Ectodermal cell (in vitro differentiated cells): Measurements from ENCODE around the gene ERC1.
A peak's percentile ranks its signal among the peaks of the same experiment; 100 is the strongest.
"Not testable (repeated sequence)": the region's sequence is repeated elsewhere in the genome, so short reads cannot be mapped to it uniquely, and the experiment has no call there.

ENCODE experiments used
- H3K27ac ChIP-seq: 2 replicates; pipeline ENCODE4 v1.7.0; 2013; ENCODE audit warnings: mild to moderate bottlenecking, low read depth, low read length; ENCODE audit not compliant: insufficient read depth, poor library complexity, severe bottlenecking
- H3K27me3 ChIP-seq: 2 replicates; pipeline ENCODE4 v1.7.0; 2013; ENCODE audit warnings: mild to moderate bottlenecking, low read length; ENCODE audit not compliant: insufficient read depth, control insufficient read depth, poor library complexity, severe bottlenecking
- H3K36me3 ChIP-seq: one replicate; pipeline ENCODE4 v1.7.0; 2013; ENCODE audit warnings: low read length; ENCODE audit not compliant: control insufficient read depth, insufficient read depth
- H3K4me1 ChIP-seq: one replicate; pipeline ENCODE4 v1.7.0; 2013; ENCODE audit warnings: low read length; ENCODE audit not compliant: control insufficient read depth, insufficient read depth
- H3K4me3 ChIP-seq: 2 replicates; pipeline ENCODE4 v1.7.0; 2013; ENCODE audit warnings: low read depth, low read length, control low read depth; ENCODE audit not compliant: insufficient read depth
- H3K9me3 ChIP-seq: 2 replicates; pipeline ENCODE4 v1.7.0; 2013; ENCODE audit warnings: mild to moderate bottlenecking, low read length, moderate library complexity; ENCODE audit not compliant: control insufficient read depth
- WGBS, 2 experiments: methylation state at CpG; one replicate each; pipeline ENCODE4 v1.1.7; 2013; ENCODE audit warnings: missing lambda C conversion rate in 2 of 2; 5-methylcytosine and 5-hydroxymethylcytosine counted together

ERC1 gene

DNA sequence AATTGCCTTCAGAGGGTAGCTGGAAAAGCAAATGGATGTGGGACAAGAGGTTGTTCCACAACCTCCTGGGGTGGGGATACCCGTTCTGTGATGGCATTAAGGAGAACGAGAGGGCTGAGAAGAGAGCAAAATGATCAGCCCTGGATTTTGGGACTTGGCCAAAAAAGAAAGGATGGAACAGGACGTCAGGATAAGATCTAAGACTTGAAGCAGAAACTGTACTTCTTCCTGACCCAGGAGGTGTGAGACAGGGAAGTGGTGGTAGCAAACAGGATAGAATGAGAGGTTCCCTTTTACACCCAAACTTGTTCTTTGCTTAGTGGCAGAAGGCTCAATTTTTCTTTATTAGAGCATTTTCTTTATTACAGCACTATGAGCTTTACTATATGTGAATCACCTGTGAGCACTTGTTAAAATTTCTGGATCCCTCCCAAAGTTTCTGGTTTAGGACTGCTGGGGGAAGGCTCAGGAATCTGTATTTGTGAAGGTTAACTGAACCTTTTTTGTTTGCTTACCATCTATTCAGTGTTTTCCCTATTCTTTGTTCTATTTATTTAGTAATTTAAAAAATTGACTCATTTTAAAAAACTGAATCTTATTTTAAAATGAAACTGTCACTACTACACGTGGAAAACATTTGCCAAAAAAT, 59.2 kb downstream of the ERC1 start:
- 75 to 85% methylated on average over 3 to 4 of the region's 4 CpGs for WGBS, 2 experiments
- Histone ChIP-seq H3K9me3 (no peaks in the 10 kb centered on the region), H3K27ac (no peak overlapping the region), H3K36me3 (no peaks in the 10 kb centered on the region), H3K4me1 (peaks cover 18% of the 10 kb centered on the region), H3K27me3 (no peaks in the 10 kb centered on the region), H3K4me3 (no peak overlapping the region)

DNA sequence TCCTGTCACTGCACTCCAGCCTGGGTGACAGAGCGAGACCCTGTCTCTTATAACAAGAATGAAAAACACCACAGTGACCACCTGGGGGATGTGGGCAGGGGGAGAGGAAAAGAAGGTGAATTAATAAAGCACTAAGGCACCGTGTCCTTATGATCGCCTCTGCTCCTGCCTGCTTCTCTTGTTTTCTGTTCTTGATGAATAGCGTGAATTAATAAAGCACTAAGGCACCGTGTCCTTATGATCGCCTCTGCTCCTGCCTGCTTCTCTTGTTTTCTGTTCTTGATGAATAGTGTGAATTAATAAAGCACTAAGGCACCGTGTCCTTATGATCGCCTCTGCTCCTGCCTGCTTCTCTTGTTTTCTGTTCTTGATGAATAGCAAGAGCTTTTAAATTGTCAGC, 60.6 kb downstream of the ERC1 start:
- H3K27me3 ChIP-seq, H3K36me3 ChIP-seq, H3K9me3 ChIP-seq, H3K27ac ChIP-seq, H3K4me3 ChIP-seq: not testable (repeated sequence)
- 88 to 91% methylated on average over 8 of the region's 8 CpGs for WGBS, 2 experiments
- H3K4me1 ChIP-seq: peaks cover 18% of the 10 kb centered on the region

DNA sequence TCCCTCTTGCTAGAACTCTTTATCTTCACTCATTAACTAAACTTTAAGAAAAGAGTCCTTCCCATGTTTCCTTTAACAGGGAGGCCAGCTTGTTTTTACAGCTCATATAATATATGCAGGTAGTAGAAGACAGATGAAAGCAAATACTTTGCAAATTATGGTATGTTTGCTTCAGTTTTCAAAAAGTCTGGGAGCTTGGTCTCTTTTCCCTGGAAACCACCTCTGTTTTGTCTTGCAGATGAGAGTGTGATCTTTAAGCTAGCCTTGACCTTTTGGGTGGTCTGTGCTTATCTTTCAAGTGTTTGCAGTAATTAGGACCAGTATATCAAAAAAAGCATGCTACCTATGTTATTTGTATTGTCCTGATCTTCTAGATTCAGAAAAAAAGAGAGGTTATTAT, 62.7 kb downstream of the ERC1 start:
- peaks cover 18% of the 10 kb centered on the region for H3K4me1 ChIP-seq

DNA sequence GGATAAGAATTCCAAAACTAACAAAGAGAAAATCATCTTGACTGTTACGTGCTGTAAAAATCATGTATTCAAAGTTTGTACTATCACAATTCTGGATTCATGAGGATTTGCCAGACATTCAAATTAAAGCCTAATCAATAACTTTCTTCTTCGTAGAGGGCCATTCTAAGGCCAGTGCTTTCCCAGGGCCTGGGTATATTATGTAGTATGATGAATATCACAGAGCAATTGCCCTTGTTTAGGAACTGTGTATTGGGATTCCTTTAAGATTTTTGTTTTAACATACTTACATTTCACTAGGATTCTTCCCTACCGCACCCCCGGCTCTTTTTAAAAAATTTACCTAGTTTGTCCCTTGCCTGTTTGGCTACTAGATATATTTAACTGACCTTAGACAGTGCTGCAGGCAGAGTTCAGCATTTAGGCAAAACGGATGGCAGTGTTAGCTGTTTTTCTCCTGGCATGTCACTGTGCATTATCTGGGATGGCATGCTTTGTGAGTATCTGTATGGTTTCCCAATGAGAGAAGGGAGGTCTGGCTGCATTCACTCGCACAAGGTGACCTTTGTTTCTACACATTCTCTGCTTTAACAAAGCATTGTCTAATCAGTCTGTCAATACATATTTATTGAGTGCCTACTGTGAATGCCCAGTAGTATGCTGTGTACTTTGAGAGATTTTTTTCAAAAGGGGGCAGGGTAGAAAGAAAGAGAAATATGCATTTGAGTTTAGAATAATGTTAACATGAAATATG, 63.3 kb downstream of the ERC1 start:
- Histone ChIP-seq H3K4me3 (no peak overlapping the region), H3K27ac (peak overlapping the region; percentile 22), H3K27me3 (no peaks in the 10 kb centered on the region), H3K9me3 (peaks cover 4% of the 10 kb centered on the region), H3K4me1 (peaks cover 18% of the 10 kb centered on the region), H3K36me3 (peaks cover 3% of the 10 kb centered on the region)
- WGBS, 2 experiments: 41 to 49% methylated on average over 4 to 6 of the region's 6 CpGs

More for the DNA sequence above, 62.7 kb downstream of the ERC1 start:
- Histone ChIP-seq H3K36me3 (no peaks in the 10 kb centered on the region), H3K27ac (no peak overlapping the region), H3K9me3 (peaks cover 1% of the 10 kb centered on the region), H3K4me3 (no peak overlapping the region), H3K27me3 (no peaks in the 10 kb centered on the region)

DNA sequence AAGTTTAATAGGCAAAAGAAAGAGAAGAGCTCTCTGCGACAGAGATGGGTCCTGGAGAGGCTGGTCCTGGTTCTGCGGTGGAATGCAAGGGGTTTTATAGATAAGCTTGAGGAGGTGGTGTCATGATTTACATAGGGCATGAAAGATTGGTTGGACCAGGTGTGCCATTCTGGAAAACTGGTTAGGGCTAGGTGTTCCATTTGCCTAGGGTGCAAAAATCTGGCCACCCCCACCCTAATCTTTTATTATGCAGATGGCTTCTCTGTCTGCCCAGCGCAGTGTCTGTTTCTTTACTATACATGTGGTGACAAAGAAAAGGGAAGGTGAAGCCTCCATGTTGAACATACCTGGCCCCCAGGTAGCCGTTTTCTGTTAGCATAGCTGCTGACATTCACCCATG, 65.4 kb downstream of the ERC1 start:
- H3K36me3 ChIP-seq: peaks cover 6% of the 10 kb centered on the region
- H3K4me3 ChIP-seq: no peak overlapping the region
- 43 to 54% methylated on average over 4 of the region's 4 CpGs for WGBS, 2 experiments
- H3K9me3 ChIP-seq: peaks cover 4% of the 10 kb centered on the region
- H3K27me3 ChIP-seq: no peaks in the 10 kb centered on the region
- peaks cover 18% of the 10 kb centered on the region for H3K4me1 ChIP-seq
- H3K27ac ChIP-seq: no peak overlapping the region

DNA sequence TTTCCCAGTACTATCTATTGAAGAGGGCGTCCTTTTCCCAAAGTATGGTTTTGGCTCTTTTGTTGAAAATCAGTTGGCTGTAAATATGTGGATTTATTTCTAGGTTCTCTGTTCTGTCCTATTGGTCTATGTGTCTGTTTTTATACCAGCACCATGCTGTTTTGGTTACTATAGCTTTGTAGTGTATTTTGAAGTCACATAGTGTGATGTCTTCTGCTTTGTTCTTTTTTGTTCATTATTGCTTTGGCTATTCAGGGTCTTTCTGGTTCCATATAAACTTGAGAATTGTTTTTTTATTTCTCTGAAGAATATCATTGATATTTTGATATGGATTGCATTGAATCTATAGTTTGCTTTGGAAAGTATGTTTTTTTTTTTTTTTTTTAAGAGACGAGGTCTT, 67.4 kb downstream of the ERC1 start:
- H3K27me3 ChIP-seq: no peaks in the 10 kb centered on the region
- peaks cover 18% of the 10 kb centered on the region for H3K4me1 ChIP-seq
- WGBS, 2 experiments: 91 to 95% methylated on average over 2 of the region's 2 CpGs
- H3K27ac ChIP-seq: no peak overlapping the region
- H3K36me3 ChIP-seq: peaks cover 6% of the 10 kb centered on the region
- H3K4me3 ChIP-seq: no peak overlapping the region
- H3K9me3 ChIP-seq: peaks cover 4% of the 10 kb centered on the region

DNA sequence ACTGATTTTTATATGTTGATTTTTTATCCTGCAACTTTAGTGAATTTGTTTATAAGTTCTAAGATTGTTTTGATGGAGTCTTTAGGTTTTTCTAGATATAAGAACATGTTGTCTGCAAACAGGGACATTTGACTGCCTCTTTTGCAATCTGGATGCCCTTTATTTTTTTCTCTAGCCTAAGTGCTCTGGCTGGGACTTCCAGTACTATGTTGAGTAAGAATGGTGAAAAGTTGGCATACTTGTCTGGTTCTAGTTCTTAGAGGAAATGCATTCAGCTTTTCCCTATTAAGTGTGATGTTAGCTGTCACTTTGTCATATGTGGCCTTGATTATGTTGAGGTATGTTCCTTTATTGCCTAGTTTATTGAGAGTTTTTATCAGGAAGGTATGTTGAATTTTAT, 68.1 kb downstream of the ERC1 start:
- Histone ChIP-seq H3K4me1 (peaks cover 10% of the 10 kb centered on the region), H3K36me3 (peaks cover 6% of the 10 kb centered on the region), H3K4me3 (no peak overlapping the region), H3K27me3 (no peaks in the 10 kb centered on the region), H3K9me3 (peaks cover 4% of the 10 kb centered on the region), H3K27ac (no peak overlapping the region)

DNA sequence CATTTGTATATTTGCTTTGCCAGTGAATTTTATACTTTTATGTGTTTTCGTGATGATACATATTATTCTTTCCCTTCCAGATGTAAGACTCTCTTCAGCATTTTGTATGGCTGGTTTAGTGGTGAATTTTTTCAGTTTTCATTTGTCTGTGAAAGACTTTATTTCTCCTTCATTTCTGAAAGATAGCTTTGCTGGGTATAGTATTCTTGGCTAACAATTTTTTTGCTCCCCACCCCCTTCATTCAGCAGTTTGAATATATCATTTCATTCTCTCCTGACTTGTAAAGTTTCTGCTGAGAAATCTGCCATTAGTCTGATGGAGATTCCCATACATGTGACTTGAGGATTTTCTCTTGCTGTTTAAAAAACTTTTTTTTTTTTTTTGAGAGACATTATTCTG, 72.8 kb downstream of the ERC1 start:
- Histone ChIP-seq H3K4me1 (no peaks in the 10 kb centered on the region), H3K27me3 (no peaks in the 10 kb centered on the region), H3K27ac (no peak overlapping the region), H3K9me3 (peaks cover 4% of the 10 kb centered on the region), H3K4me3 (no peak overlapping the region), H3K36me3 (peaks cover 6% of the 10 kb centered on the region)
- 78% methylated on average over 1 of the region's 1 CpG; no CpG with 5 or more reads in 1 of the 2 experiments for WGBS, 2 experiments

DNA sequence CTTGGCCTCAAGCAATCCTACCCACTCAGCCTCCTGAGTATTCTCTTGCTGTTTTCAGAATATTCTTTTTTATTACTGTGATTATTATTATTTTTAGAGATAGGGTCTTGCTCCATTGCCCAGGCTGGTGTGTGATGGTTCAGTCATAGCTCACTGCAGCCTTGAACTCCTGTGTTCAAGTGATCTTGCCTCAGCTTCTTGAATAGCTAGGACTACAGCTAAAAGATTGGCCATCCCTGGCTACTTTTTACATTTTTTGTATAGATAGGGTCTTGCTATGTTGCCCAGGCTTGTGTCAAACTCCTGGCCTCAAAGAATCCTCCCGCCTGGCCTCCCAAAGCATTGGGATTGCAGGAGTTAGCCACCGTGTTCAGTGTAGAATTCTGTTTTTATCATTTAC, 73.3 kb downstream of the ERC1 start:
- H3K36me3 ChIP-seq: peaks cover 2% of the 10 kb centered on the region
- H3K4me1 ChIP-seq: no peaks in the 10 kb centered on the region
- H3K27ac ChIP-seq: no peak overlapping the region
- no peaks in the 10 kb centered on the region for H3K27me3 ChIP-seq
- 88 to 97% methylated on average over 2 of the region's 2 CpGs for WGBS, 2 experiments
- peaks cover 3% of the 10 kb centered on the region for H3K9me3 ChIP-seq
- H3K4me3 ChIP-seq: no peak overlapping the region

DNA sequence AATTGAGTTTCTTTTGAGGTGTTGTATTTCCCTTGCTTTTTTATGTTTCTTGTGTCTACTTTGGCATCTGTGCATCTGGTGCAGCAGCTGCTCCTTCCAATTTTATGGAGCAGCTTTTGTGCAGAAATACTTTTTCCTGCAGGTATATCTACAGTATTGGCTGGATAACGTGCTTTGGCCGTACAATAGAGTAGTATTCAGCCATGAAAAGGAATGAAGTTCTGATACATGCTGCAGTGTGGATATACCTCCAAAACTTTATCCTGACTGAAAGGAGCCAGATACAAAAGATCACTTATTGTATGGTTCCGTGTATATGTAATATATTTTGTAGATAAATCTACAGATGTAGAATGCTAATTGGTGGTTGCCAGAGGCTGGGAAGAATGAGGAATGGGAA, 74.6 kb downstream of the ERC1 start:
- Histone ChIP-seq H3K27ac (no peak overlapping the region), H3K4me1 (no peaks in the 10 kb centered on the region), H3K36me3 (no peaks in the 10 kb centered on the region), H3K27me3 (no peaks in the 10 kb centered on the region), H3K9me3 (peaks cover 3% of the 10 kb centered on the region), H3K4me3 (no peak overlapping the region)
- 94% methylated on average over 3 of the region's 3 CpGs for WGBS, 2 experiments
